K562 (cell line): ENCODE measurements around the gene RIMS3.

Experiments
- COPS2 ChIP-seq: fragments of 450-650 bp; conservative IDR thresholded peaks from 2 replicates; pipeline ENCODE4 v1.6.1; 2016; ENCODE audit warnings: mild to moderate bottlenecking, moderate library complexity
- EP300 ChIP-seq: IDR thresholded peaks from 2 replicates; pipeline ENCODE4 v1.6.1; 2012; ENCODE audit warnings: low read length, improper control_type of control experiment
- EZH2 ChIP-seq: IDR thresholded peaks from 2 replicates; pipeline ENCODE4 v1.6.1; 2012; ENCODE audit warnings: low read depth, mild to moderate bottlenecking, inconsistent platforms, low read length, borderline replicate concordance
- MLX ChIP-seq, 2 experiments: fragments of 450-650 bp in 1 of 2; sonication (generic) in 1 of 2; formaldehyde crosslinking; conservative IDR thresholded peaks; 2 replicates each; pipeline versions ENCODE4 v1.4.0 to v1.8.1; 2020 to 2022; ENCODE audit warnings: mild to moderate bottlenecking in 1 of 2, missing genetic modification reagents in 1 of 2
- NBN ChIP-seq: fragments of 450-650 bp; IDR thresholded peaks from 2 replicates; pipeline ENCODE4 v1.6.1; 2016; ENCODE audit warnings: low read depth, mild to moderate bottlenecking

DNA sequence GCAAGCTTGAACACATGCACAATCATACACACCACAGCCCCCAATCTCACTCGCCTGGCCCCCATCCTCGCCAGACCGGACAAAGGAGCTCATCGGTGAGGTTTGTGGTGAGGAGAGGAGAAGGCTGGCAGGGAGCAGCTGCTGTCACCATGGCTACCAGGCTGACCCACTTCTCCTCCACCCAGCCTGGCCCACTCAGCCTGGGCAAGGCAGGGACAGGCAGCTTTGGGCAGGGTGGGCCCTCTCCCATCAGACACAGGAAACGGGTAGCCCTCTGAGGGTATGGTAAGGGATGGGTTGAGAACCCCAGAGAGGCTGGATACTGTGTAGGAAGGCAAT, 15.9 kb downstream of the RIMS3 start:
- no peak for TF ChIP-seq EZH2
- no peak for TF ChIP-seq MLX (CRISPR knock-in tag; conservative IDR thresholded peaks at IDR 0.05)
- TF ChIP-seq EP300 = no peak
- no peak for TF ChIP-seq COPS2
- no peak for TF ChIP-seq NBN
